HG03378 (cell line): ENCODE results near the gene IDI1.
A peak's percentile ranks its signal among the peaks of the same experiment; 100 is the strongest.
"Not testable (repeated sequence)": the region's sequence is repeated elsewhere in the genome, so short reads cannot be mapped to it uniquely, and the experiment has no call there.

Source experiments
- ATAC-seq: cut with Tn5 transposase; IDR thresholded peaks from one replicate; pipeline ENCODE4 v1.9.1; 2021; ENCODE audit warnings: mild to moderate bottlenecking, moderate library complexity; ENCODE audit not compliant: unreplicated experiment

IDI1 gene

GRCh38 chr10:1064964-1065247 is 16.0 kb upstream of the IDI1 start:
- ATAC-seq = no peak

- no peak for ATAC-seq
Measured at GRCh38 chr10:1063232-1063865, 14.4 kb upstream of the IDI1 start.

GRCh38 chr10:1061930-1062774 is 13.2 kb upstream of the IDI1 start:
- no peak for ATAC-seq

GRCh38 chr10:1059902-1060301 is 11.0 kb upstream of the IDI1 start:
- ATAC-seq = no peak

- no peak for ATAC-seq
Measured at GRCh38 chr10:1058017-1058416, 9.1 kb upstream of the IDI1 start.

- ATAC-seq = no peak
Measured at GRCh38 chr10:1057106-1057657, 8.3 kb upstream of the IDI1 start.

GRCh38 chr10:1056326-1057105 is 7.6 kb upstream of the IDI1 start, which contains the start of gene WDR37:
Gene WDR37, plus strand, starts transcription at chr10:1056385. Its CDS starts 15,771 bp downstream, at chr10:1072156.
- peak; percentile 67 for ATAC-seq

GRCh38 chr10:1054684-1055083 is 5.8 kb upstream of the IDI1 start:
- no peak for ATAC-seq

- no peak for ATAC-seq
Measured at GRCh38 chr10:1050554-1050953, 1.6 kb upstream of the IDI1 start.

- no peak for ATAC-seq
Measured at GRCh38 chr10:1050145-1050544, 1.2 kb upstream of the IDI1 start.

GRCh38 chr10:1049425-1049958 is 573 bp upstream of the IDI1 start:
- ATAC-seq = no peak

- ATAC-seq = no peak
Measured at GRCh38 chr10:1048349-1048731, 579 bp downstream of the IDI1 start.

GRCh38 chr10:1047937-1048336 is 982 bp downstream of the IDI1 start:
- ATAC-seq = no peak

- ATAC-seq = no peak
Measured at GRCh38 chr10:1045415-1045814, 3.5 kb downstream of the IDI1 start.

- no peak for ATAC-seq
Measured at GRCh38 chr10:1044964-1045363, 4.0 kb downstream of the IDI1 start.

- ATAC-seq = no peak
Measured at GRCh38 chr10:1044146-1044545, 4.8 kb downstream of the IDI1 start.

GRCh38 chr10:1043532-1043995 is 5.4 kb downstream of the IDI1 start:
- peak; percentile 61 for ATAC-seq

- no peak for ATAC-seq
Measured at GRCh38 chr10:1041514-1041913, 7.4 kb downstream of the IDI1 start.

GRCh38 chr10:1040133-1040532 is 8.8 kb downstream of the IDI1 start:
- ATAC-seq = no peak

GRCh38 chr10:1038769-1039168 is 10.2 kb downstream of the IDI1 start:
- not testable (repeated sequence) for ATAC-seq

GRCh38 chr10:1037098-1037497 is 11.8 kb downstream of the IDI1 start:
- ATAC-seq = no peak
